ENCODE results near the gene PALLD.

PALLD gene

GRCh38 chr4:168647646-168648375, 151.0 kb downstream of the PALLD start:
- DNase-seq (ENCODE audit: low read depth in 2 of 2), result no peak

GRCh38 chr4:168648494-168648893, 151.6 kb downstream of the PALLD start:
- no peak for DNase-seq (ENCODE audit: low read depth in 2 of 2)

GRCh38 chr4:168648929-168649328, 152.1 kb downstream of the PALLD start:
- no peak for DNase-seq (ENCODE audit: low read depth in 2 of 2)

- DNase-seq (ENCODE audit: low read depth in 2 of 2), result no peak
Observed at GRCh38 chr4:168651374-168651773, 154.5 kb downstream of the PALLD start.

- DNase-seq (ENCODE audit: low read depth in 2 of 2), result no peak
Observed at GRCh38 chr4:168651864-168652263, 155.0 kb downstream of the PALLD start.

- DNase-seq (ENCODE audit: low read depth in 2 of 2), result no peak
Observed at GRCh38 chr4:168652755-168653154, 155.9 kb downstream of the PALLD start.

GRCh38 chr4:168654104-168654847, 157.4 kb downstream of the PALLD start:
- no peak for DNase-seq (ENCODE audit: low read depth in 2 of 2)

- no peak for DNase-seq (ENCODE audit: low read depth in 2 of 2)
Observed at GRCh38 chr4:168654848-168655174, 158.0 kb downstream of the PALLD start.

GRCh38 chr4:168655182-168655581, 158.3 kb downstream of the PALLD start:
- no peak for DNase-seq (ENCODE audit: low read depth in 2 of 2)

GRCh38 chr4:168656055-168656660, 159.3 kb downstream of the PALLD start:
- no peak for DNase-seq (ENCODE audit: low read depth in 2 of 2)

- DNase-seq (ENCODE audit: low read depth in 2 of 2), result no peak
Observed at GRCh38 chr4:168656946-168657473, 160.2 kb downstream of the PALLD start.

GRCh38 chr4:168658751-168659150, 161.9 kb downstream of the PALLD start:
- DNase-seq (ENCODE audit: low read depth in 2 of 2), result no peak

- no peak for DNase-seq (ENCODE audit: low read depth in 2 of 2)
Observed at GRCh38 chr4:168659741-168660465, 163.1 kb downstream of the PALLD start.

GRCh38 chr4:168662297-168662984, 165.6 kb downstream of the PALLD start:
- DNase-seq (ENCODE audit: low read depth in 2 of 2), result no peak

- DNase-seq (ENCODE audit: low read depth in 2 of 2), result no peak
Observed at GRCh38 chr4:168664242-168664891, 167.5 kb downstream of the PALLD start.

- no peak for DNase-seq (ENCODE audit: low read depth in 2 of 2)
Observed at GRCh38 chr4:168666531-168666930, 169.7 kb downstream of the PALLD start.

GRCh38 chr4:168667376-168667775, 170.5 kb downstream of the PALLD start:
- no peak for DNase-seq (ENCODE audit: low read depth in 2 of 2)

GRCh38 chr4:168667921-168668320, 171.1 kb downstream of the PALLD start:
- DNase-seq (ENCODE audit: low read depth in 2 of 2), result no peak

- DNase-seq (ENCODE audit: low read depth in 2 of 2), result no peak
Observed at GRCh38 chr4:168673476-168673875, 176.6 kb downstream of the PALLD start.

- no peak for DNase-seq (ENCODE audit: low read depth in 2 of 2)
Observed at GRCh38 chr4:168674077-168674747, 177.4 kb downstream of the PALLD start.
